Fibroblast of villous mesenchyme (primary cell): Measurements from ENCODE around the gene KRTAP19-4. TPM values are rescaled to one million over a fixed set of nuclear protein-coding genes. Genes with fewer than 3 reads are reported as not detected.
"Not testable (repeated sequence)": the region's sequence is repeated elsewhere in the genome, so short reads cannot be mapped to it uniquely, and the experiment has no call there.

Experiments
- DNase-seq: peaks from one replicate; pipeline ENCODE4 v3.0.0-alpha.2; 2010; ENCODE audit warnings: low read depth
- H3K4me3 ChIP-seq: 2 replicates; pipeline ENCODE4 v1.5.1; 2011; ENCODE audit warnings: low read depth, mild to moderate bottlenecking, low read length
- CTCF ChIP-seq: IDR thresholded peaks from 2 replicates; pipeline ENCODE4 v1.5.1; 2012; ENCODE audit warnings: low read depth, mild to moderate bottlenecking, low read length; ENCODE audit not compliant: insufficient read depth
- total RNA-seq: library from RNA; depleted of rRNA; stranded (reverse); fragments of >200 nt; gene quantifications from 2 replicates; pipeline ENCODE4 v1.2.3, GENCODE V29; 2012

The KRTAP19-4 gene
- not detected in 2 replicates for total RNA-seq

- DNase-seq = no peak
- H3K4me3 ChIP-seq = no peak within 1 kb of the TSS
- no peak for TF ChIP-seq CTCF
These were observed at the start of gene KRTAP19-4 for GRCh38 chr21:30497065-30497464. TSS of gene KRTAP19-4 (minus strand) at chr21:30497165. CDS start at chr21:30497110, 55 bp downstream.

- no peak for DNase-seq
- TF ChIP-seq CTCF = no peak
- H3K4me3 ChIP-seq = no peak within 1 kb of the TSS
These were observed 44.8 kb upstream of the KRTAP19-4 start, which contains the start of gene KRTAP19-6 for GRCh38 chr21:30541764-30542163. TSS of gene KRTAP19-6 (minus strand) at chr21:30541864. CDS start at chr21:30541833, 31 bp downstream.

GRCh38 chr21:30518876-30519275, 21.9 kb upstream of the KRTAP19-4 start:
- no peak for DNase-seq
- H3K4me3 ChIP-seq = no peak overlapping the region
- no peak for TF ChIP-seq CTCF

- H3K4me3 ChIP-seq = no peak overlapping the region
- DNase-seq = no peak
- no peak for TF ChIP-seq CTCF
These were observed 18.7 kb upstream of the KRTAP19-4 start for GRCh38 chr21:30515681-30516080.

- H3K4me3 ChIP-seq, DNase-seq: not testable (repeated sequence)
These were observed 8.7 kb upstream of the KRTAP19-4 start for GRCh38 chr21:30505621-30506205.

- no peak within 1 kb of the TSS for H3K4me3 ChIP-seq
- no peak for TF ChIP-seq CTCF
- DNase-seq = no peak
These were observed 5.1 kb upstream of the KRTAP19-4 start, which contains the start of gene KRTAP19-5 for GRCh38 chr21:30502041-30502440. TSS of gene KRTAP19-5 (minus strand) at chr21:30502141. CDS start at chr21:30502090, 51 bp downstream.

- no peak within 1 kb of the TSS for H3K4me3 ChIP-seq
- TF ChIP-seq CTCF = no peak
- no peak for DNase-seq
These were observed 5.0 kb downstream of the KRTAP19-4 start, which contains the start of gene KRTAP19-3 for GRCh38 chr21:30491963-30492428. TSS of gene KRTAP19-3 (minus strand) at chr21:30492013. CDS start at chr21:30491957, 56 bp downstream.
